HT1080 (cell line): Measurements from ENCODE around the gene ROBO1. TPM values are rescaled to one million over a fixed set of nuclear protein-coding genes. Genes with fewer than 3 reads are reported as not detected.
A peak's percentile ranks its signal among the peaks of the same experiment; 100 is the strongest.
"Not testable (repeated sequence)": the region's sequence is repeated elsewhere in the genome, so short reads cannot be mapped to it uniquely, and the experiment has no call there.

Source experiments
- DNase-seq: peaks from one replicate; pipeline ENCODE4 v3.0.0-alpha.2; 2015; ENCODE audit warnings: low read depth
- total RNA-seq: library from RNA; depleted of rRNA; stranded (reverse); fragments of >200 nt; shearing (Covaris generic); gene quantifications from 2 replicates; pipeline ENCODE4 v1.2.3, GENCODE V29; 2014

The ROBO1 gene
- total RNA-seq, 1 experiment from 2014 or later: 15.1 TPM

- not testable (repeated sequence) for DNase-seq
Observed at GRCh38 chr3:79173259-79173658, 594.5 kb downstream of the ROBO1 start.

- no peak for DNase-seq
Observed at GRCh38 chr3:79172241-79172640, 595.6 kb downstream of the ROBO1 start.

GRCh38 chr3:79170021-79170420 lies 597.8 kb downstream of the ROBO1 start:
- DNase-seq: no peak

- peak; percentile 78 for DNase-seq
Observed at GRCh38 chr3:79167651-79168416, 600.0 kb downstream of the ROBO1 start.

DNA sequence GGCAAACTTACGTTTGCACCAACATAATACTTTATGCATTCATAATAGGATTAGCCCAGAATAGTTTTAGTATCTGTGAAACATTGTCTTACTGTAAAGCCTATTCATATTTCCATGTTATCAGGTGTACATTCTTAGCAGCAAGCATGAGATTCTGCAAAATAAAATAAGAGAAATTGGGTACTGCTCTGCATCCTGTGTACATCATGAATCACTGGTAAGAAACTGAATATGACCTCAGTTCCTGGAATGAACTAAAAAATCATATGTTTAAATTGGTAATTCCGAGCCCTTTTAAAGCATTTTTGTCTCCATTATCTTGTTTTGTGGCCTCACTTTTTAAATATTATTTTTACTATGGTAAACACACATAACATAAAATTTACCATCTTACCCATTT lies 605.1 kb downstream of the ROBO1 start:
- DNase-seq: no peak

- peak; percentile 26 for DNase-seq
Observed at GRCh38 chr3:79161941-79162340, 605.9 kb downstream of the ROBO1 start.

GRCh38 chr3:79160421-79160820 lies 607.4 kb downstream of the ROBO1 start:
- DNase-seq: no peak

DNA sequence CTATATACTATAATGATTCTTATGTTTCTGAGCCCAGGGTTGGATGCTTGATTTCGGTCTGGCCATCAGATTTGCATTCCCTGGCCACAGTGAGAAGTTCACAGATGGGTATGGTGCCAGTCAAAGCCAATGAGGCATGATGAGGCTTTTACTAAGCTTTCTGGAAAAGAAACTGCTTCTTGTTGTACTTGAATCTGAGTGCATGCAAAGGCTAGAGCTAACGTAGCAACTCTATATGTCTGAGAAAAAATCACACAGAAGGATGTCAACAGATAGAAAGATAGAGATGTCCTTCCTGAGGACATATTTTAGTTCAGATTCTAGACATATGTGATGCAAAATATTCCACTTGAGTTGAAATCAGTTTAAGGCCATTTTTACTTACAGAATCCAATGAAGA lies 608.1 kb downstream of the ROBO1 start:
- no peak for DNase-seq

- no peak for DNase-seq
Observed at GRCh38 chr3:79157191-79157590, 610.6 kb downstream of the ROBO1 start.

DNA sequence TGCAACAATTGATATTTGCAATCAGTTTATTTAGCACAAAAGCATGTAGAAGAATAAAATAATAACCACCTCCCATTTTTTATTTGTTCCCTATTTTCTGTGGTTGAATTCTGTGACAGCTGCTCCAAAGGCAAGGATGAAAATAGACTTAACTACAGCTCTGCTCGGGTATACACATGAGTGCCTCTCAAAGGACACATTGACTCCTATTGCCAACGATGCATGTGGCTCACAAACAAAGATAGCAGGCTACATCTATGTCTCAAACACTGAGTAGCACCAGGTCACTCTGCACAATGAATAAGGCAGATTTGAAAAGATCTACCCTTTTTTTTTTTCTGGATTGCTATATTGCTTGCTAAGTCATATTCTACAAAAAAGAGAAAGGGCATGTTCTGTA lies 612.9 kb downstream of the ROBO1 start:
- no peak for DNase-seq

DNA sequence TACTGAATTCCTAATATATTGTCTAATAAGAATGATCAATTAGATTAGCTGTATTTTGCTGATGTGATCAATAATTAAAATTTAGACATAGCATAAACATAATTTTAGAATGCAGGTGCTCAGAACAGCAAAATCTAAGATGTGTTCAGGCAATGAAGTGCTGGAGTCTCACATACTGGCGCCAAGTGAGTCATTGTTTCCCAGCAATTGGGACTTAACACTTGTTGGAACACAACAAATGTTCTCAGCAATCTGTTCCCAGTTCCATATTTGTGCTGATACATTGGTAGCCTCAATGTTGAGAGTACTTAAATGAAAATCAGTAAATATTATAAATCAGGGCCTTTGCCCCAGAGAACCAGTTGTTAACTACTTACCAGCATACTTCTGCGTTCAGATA lies 619.0 kb downstream of the ROBO1 start:
- DNase-seq: no peak

DNA sequence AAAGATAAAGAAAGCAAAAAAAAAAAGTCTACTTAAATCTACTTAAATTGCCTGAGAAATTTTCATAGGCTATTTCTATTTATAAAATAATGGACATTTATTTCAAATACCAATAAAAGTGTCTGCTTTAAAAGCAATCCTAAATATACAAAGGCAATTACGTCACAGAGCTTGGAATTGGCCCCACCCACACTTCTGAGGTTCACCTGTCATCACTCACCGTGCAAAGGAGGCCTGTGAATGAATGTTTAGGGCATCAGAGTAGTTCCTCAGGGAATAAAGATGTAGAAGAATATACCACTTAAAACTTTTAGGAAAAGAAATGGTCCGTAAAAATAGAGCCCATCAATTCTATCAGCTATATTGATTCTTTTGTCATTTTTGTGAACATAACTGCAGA lies 621.8 kb downstream of the ROBO1 start:
- DNase-seq: no peak

GRCh38 chr3:79140708-79141107 lies 627.1 kb downstream of the ROBO1 start:
- peak; percentile 17 for DNase-seq

DNA sequence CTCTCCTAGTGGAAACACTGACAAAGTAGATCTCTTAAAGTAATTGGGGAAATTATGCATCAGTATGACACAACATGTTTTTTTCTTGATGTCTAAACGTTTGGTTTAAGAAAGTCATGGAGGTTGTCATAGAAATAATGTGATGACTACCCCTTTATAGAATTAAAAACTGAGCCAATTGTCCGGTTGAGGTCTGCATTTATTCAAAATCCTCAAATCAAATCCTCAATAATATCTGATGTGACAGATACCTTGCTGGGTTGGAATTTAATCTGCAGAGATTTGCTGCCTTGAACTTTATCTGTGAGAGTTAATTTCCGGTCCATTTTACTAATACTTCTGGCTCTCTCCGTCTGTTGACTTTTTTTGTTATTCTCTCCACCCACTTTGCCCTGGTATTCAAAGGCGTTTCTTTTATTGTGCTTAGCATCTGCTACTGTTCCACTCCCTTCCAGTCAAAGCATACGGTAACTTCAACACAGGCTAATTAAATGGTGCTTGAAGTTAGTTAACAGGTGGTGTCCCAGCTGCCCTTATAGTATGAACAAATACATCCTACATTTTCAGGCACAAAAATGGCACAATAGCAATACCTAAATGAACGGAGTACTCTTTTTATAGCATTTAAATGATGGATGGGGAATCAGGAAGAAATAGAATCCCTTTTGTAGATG lies 628.3 kb downstream of the ROBO1 start:
- DNase-seq: peak; percentile 21

GRCh38 chr3:79125313-79125984 lies 642.3 kb downstream of the ROBO1 start:
- no peak for DNase-seq

DNA sequence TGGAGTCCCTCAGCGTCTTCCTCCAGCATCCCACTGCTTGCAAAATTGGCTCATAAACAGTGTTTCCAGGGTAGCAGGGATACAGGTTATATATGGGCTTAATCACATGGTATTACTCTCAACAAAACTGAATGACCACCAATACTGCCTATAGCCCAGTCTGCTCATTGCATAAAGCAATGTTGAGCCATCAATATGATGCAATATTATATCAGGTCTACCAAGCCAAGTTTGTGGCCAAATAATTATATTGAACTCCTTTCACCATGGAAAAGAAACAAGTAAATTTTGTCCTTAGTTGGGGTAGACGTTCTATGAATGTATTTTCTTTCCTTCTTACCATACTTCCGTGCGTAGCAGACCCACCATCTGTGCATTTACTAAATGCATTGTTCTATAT lies 652.3 kb downstream of the ROBO1 start:
- DNase-seq: no peak

DNA sequence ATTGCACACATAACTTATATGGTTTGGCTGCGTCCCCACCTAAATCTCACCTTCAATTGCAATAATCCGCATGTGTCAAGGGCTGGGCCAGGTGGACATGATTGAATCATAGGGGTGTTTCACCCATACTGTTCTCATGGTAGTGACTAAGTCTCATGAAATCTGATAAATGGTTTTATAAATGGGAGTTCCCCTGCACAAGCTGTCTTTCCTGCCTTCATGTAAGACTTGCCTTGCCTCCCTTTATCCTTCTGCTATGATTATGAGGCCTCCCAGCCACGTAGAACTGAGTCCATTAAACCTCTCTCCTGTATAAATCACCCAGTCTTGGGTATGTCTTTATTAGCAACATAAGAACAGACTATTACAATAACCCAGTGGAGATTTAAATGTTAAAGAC lies 653.9 kb downstream of the ROBO1 start:
- peak; percentile 34 for DNase-seq

DNA sequence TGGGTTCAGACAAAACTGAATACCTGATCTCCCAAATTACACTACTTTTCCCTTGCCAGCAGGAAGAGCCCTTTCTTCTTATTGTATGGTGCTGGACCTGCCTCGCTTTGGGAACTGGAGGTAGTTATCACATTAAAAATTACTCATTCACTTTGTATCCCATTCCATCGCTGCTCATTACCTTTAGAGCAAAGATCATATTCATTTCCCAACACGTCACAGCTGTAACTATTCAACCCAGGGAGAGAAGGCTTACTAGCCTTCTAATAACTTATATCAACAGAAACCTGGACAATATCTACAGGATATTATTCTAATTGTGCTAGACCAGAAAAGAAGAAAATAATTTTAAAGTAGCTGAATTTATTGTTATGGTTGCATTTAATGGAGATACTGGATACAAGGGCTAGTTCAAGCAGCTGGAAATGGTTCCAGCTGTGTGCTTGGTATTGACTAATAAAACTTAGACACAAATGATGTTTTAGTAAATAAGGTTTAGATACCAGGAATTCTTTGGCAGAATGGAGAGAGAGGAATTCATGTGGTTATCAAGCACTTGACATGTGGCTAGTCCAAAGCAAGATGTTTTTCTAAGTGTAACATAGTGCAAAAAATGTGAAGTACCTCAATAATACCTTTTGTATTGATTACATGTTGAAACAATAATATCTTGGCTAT lies 656.3 kb downstream of the ROBO1 start:
- DNase-seq: no peak

GRCh38 chr3:79109754-79110153 lies 658.0 kb downstream of the ROBO1 start:
- no peak for DNase-seq

DNA sequence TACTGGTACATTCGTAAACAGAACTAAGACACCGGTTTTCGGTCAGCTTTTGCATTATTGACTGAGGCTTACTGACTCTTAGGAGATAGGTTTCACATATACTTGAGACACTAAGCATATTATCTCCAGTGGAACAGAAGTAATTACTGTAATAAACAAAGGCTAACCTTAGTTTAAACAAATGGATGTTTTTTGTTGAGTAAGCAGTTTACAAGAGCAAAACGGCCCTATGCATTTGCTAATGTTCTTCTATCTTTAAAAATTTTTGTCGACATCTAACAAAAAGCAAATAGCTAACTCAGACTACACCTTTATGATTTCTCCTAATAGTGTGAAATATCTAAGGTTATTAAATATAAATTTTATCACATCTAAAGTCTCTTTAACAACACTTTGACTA lies 664.5 kb downstream of the ROBO1 start:
- DNase-seq: no peak

- no peak for DNase-seq
Observed at GRCh38 chr3:79097964-79098660, 669.7 kb downstream of the ROBO1 start.
